Ascending aorta (tissue), 2 donors: ENCODE results near the gene DAG1. TPM values are rescaled to one million over a fixed set of nuclear protein-coding genes. Genes with fewer than 3 reads are reported as not detected.

ENCODE experiments used
- DNase-seq, 2 donors: peaks; one replicate each; pipeline ENCODE4 v3.0.0-alpha.2; 2019; ENCODE audit warnings: low spot score in 2 of 2
- H3K27ac ChIP-seq, 2 donors: fragments of 200-600 bp; sonication (generic); one replicate each; pipeline ENCODE4 v1.5.1; 2016 to 2017; ENCODE audit warnings: mild to moderate bottlenecking in 1 of 2
- H3K27me3 ChIP-seq: fragments of 200-600 bp; sonication (generic); one replicate; pipeline ENCODE4 v1.5.1; 2017
- H3K36me3 ChIP-seq, 2 donors: fragments of 200-600 bp; sonication (generic); one replicate each; pipeline ENCODE4 v1.5.1; 2016
- H3K4me1 ChIP-seq, 2 donors: fragments of 200-600 bp; sonication (generic); one replicate each; pipeline ENCODE4 v1.5.1; 2016 to 2017; ENCODE audit warnings: mild to moderate bottlenecking in 1 of 2
- H3K4me3 ChIP-seq, 2 donors: fragments of 200-600 bp; sonication (generic); one replicate each; pipeline ENCODE4 v1.5.1; 2016 to 2017; ENCODE audit warnings: mild to moderate bottlenecking in 1 of 2
- H3K9me3 ChIP-seq, 2 donors: fragments of 200-600 bp; sonication (generic); one replicate each; pipeline ENCODE4 v1.5.1; 2016
- CTCF ChIP-seq, 3 experiments: fragments of 200-600 bp in 2 of 3; fragments of 450-650 bp in 1 of 3; sonication (generic) in 2 of 3; IDR thresholded peaks; one replicate each; pipeline ENCODE4 v1.5.1; 2016 to 2019; ENCODE audit warnings: antibody characterized with exemption in 3 of 3, mild to moderate bottlenecking in 1 of 3, moderate library complexity in 1 of 3
- intact Hi-C: fragments of 100-400 bp; cut with DNase I; formaldehyde crosslinking; loops from one replicate; pipeline ENCODE4 v1.15.1; 2023
- total RNA-seq: library from RNA; depleted of rRNA; stranded (reverse); fragments of >200 nt; gene quantifications from one replicate; pipeline ENCODE4 v1.1.0, GENCODE V29; 2016

DAG1 gene
- total RNA-seq, 1 donor from 2014 or later: 57.9 TPM

DNA sequence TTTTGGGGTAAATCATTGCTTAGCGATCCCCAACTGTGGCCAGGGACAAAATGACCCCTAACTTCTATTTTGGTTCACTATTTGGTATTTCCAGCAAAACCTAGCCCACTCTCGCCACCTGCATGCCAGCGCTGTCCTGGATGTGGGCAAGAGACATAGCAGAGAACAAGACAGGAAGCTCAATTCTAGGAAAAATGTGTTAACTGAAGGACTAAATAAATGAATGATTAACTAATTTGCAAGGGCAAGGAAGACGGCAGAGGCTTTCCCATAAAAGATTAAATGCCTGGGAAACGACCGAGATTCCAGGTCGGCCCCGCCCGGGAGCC is 41.4 kb upstream of the DAG1 start:
- Histone ChIP-seq H3K9me3 (no peaks in the 10 kb centered on the region), H3K36me3 (peaks cover 7 to 24% of the 10 kb centered on the region in 2 donors), H3K4me3 (peak overlapping the region; percentile 83 to 92), H3K27ac (peak overlapping the region; percentile 91 to 93), H3K4me1 (peaks cover 0 to 7% of the 10 kb centered on the region in 2 donors), H3K27me3 (no peaks in the 10 kb centered on the region)
- DNase-seq: no peak
- no peak for TF ChIP-seq CTCF (IDR thresholded peaks at IDR 0.05)
- intact Hi-C loops: loop anchor here (1.0 kb wide), 3 partner anchors 16 to 42 kb away; partner anchors contain the start of genes DAG1 and TCTA

- H3K27ac ChIP-seq: no peak overlapping the region
- no peaks in the 10 kb centered on the region for H3K4me1 ChIP-seq
- intact Hi-C loops: no loop called here
- H3K27me3 ChIP-seq: no peaks in the 10 kb centered on the region
- DNase-seq: no peak
- TF ChIP-seq CTCF (IDR thresholded peaks at IDR 0.05): no peak
- no peaks in the 10 kb centered on the region for H3K9me3 ChIP-seq
- H3K4me3 ChIP-seq: no peak overlapping the region
- no peaks in the 10 kb centered on the region for H3K36me3 ChIP-seq
Measured at GRCh38 chr3:49434731-49435130, 35.3 kb upstream of the DAG1 start.

DNA sequence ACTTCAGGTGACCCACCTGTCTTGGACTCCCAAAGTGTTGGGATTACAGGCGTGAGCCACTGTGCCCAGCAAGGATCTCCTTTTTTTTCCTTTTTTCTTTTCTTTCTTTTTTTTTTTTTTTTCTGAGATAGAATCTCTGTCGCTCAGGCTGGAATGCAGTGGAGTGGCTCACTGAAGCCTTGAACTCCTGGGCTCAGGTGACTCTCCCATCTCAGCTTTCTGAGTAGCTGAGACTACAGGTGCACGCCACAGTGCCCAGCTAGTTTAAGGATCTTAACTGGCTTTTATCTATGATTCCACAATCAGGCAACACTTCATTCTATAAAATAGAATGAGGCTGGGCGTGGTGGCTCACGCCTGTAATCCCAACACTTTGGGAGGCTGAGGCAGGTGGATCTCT is 24.7 kb upstream of the DAG1 start:
- Histone ChIP-seq H3K27ac (peak overlapping the region in 1 of 2 donors; percentile 9), H3K36me3 (no peaks in the 10 kb centered on the region), H3K27me3 (no peaks in the 10 kb centered on the region), H3K9me3 (no peaks in the 10 kb centered on the region), H3K4me3 (no peak overlapping the region), H3K4me1 (peaks cover 0 to 11% of the 10 kb centered on the region in 2 donors)
- intact Hi-C loops: loop anchor here (5.0 kb wide), 1 partner anchor 33 kb away; the partner anchor contains the start of genes RHOA and TCTA
- no peak for DNase-seq
- TF ChIP-seq CTCF (IDR thresholded peaks at IDR 0.05): no peak

GRCh38 chr3:49453621-49454020 is 16.4 kb upstream of the DAG1 start:
- Histone ChIP-seq H3K4me1 (peaks cover 0 to 3% of the 10 kb centered on the region in 2 donors), H3K36me3 (no peaks in the 10 kb centered on the region), H3K9me3 (no peaks in the 10 kb centered on the region), H3K27me3 (no peaks in the 10 kb centered on the region), H3K27ac (no peak overlapping the region), H3K4me3 (no peak overlapping the region)
- no peak for TF ChIP-seq CTCF (IDR thresholded peaks at IDR 0.05)
- intact Hi-C loops: no loop called here
- DNase-seq: no peak

DNA sequence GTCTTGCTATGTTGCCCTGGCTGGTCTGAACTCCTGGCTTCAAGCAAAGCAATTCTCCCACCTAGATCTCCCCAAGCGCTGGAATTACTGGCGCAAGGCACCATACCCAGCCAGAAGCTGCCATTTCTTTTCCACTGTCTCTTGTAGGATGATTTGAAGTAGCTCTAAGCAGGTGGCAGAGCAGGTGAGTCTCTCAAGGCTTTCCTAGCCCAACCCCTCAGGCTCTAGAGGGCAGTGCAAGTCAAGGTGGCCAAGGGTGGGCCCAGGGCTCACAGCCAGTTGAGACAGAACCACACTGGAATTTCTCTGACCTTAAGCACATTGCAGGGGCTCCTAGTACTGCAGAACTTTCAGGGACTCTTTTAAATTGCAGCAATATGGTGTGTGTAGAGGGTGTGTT is 15.6 kb upstream of the DAG1 start:
- Histone ChIP-seq H3K4me1 (peaks cover 0 to 3% of the 10 kb centered on the region in 2 donors), H3K27me3 (no peaks in the 10 kb centered on the region), H3K36me3 (no peaks in the 10 kb centered on the region), H3K9me3 (no peaks in the 10 kb centered on the region), H3K4me3 (no peak overlapping the region), H3K27ac (peak overlapping the region; percentile 12 to 54)
- TF ChIP-seq CTCF (IDR thresholded peaks at IDR 0.05): peak in 1 of 3 experiments; percentile 39
- no peak for DNase-seq
- intact Hi-C loops: no loop called here
